ENCODE results near the gene RELL1.
"Not testable (repeated sequence)": the region's sequence is repeated elsewhere in the genome, so short reads cannot be mapped to it uniquely, and the experiment has no call there.

Gene RELL1

DNA sequence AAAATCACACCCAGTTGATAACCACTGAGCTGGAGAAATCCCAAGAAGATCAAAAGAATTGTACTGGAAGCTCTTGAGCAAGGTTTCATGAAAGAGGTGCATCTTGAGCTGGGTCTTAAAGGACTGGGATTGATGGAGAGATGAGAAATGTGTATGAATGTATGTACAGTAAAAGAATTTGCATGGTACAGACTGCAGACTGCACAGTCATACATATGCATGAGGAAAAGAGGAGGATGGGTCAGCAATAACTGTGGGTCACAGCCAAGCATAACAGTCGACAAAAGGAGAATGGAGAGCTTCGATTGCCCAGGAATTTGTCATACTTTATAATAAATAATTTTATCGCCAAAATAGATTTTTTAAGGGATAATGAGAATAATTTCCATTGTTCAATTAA lies 4.8 kb upstream of the RELL1 start:
- no peak for DNase-seq

DNA sequence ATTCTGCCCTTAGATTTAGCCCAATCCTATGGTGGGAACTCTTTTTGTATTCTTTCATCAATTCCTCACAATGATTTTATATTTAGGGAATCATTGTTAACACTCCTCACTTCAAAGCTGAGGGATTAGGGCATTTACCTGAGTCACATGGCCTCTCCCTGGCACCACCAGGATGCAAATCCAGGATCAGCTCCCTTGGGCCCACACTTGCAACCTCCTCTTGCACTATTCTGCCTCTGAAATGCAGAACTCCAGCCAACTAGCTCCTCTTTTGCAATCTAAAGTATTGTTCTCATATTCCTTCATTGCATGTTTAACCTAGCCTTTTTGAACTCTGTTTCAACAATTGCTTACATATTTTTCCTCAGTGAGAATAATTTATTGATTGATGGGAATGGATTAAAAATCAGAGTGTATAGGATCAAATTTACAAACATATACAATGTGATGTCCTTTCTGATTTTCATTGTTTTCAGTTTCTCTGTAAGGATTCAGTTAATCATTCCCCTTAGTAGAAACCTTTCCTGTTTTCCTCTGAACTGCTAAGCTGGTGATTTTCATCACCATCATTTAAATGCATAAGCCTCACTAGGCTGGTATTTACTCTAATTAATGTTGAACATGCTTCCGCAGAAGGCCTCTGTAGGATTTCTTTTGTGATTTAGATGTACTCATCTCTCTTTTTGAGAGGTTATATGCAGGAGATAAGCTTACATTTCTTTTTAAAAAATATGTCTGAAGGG lies 3.3 kb upstream of the RELL1 start:
- DNase-seq = no peak

DNA sequence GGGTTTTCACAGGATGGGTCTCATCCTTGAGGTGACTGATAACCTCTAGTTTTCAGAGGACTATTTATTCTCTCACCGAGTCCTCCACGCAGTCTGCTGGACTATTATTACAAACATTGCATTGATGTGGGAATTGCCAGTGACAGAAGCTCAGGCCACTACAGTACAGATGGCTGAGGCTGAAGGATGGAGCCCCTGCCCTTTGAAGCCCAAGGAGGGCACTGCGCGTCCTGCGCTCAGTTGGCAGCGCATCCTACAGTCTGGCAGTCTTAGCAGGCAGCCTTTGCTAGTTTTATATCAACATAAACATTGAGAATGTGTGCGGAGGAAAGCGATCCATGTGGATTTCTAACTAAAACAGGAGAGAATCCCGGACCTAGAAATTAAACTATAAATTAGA lies 1.5 kb upstream of the RELL1 start:
- no peak for DNase-seq

DNA sequence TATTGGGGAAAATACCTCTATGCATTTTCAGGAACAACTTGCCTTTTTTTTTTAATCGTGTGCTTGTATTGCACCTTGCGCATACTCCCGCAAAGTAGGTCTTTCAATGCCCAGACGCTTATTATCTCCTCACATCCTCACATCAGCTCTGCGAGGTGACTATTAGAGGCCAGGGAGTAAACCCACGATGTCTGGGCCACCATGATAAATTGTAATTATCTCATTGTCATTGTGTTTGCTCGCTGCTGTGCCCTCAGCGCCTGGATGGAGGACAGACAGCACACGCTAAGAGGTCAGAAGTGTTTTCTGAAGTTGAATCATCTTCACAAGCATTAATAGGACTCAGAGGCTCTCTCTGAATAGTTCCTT lies 1.0 kb upstream of the RELL1 start:
- peak in 1 of 2 experiments; percentile 52 for DNase-seq

DNA sequence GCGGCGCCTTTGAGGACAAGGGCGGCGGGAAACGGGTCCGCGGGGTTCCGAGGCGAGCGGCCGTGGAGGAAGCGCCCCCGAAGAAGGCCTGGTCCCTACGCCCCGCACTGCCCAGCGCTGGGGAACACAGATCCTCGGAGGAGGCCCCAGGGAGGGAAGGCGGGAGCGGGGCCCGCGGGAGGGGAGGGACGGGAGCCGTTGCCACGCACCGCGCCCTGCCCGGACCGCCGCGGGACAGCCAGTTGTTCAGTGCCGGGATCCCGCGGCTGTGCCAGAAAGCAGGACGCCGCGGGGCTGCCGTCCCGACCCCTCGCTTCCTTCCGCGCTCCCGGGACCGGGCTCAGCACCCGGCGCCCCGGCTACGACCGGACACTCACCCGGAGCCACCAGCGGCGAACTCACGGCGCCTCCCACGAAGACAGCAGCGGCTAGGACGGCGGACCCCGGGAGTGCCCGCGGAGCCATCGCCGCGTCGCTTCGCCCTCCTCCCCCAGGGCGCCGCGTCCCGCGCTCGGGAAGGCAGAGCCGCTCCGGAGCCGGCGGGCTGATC lies 278 bp downstream of the RELL1 start:
- peak; percentile 38 to 49 for DNase-seq

DNA sequence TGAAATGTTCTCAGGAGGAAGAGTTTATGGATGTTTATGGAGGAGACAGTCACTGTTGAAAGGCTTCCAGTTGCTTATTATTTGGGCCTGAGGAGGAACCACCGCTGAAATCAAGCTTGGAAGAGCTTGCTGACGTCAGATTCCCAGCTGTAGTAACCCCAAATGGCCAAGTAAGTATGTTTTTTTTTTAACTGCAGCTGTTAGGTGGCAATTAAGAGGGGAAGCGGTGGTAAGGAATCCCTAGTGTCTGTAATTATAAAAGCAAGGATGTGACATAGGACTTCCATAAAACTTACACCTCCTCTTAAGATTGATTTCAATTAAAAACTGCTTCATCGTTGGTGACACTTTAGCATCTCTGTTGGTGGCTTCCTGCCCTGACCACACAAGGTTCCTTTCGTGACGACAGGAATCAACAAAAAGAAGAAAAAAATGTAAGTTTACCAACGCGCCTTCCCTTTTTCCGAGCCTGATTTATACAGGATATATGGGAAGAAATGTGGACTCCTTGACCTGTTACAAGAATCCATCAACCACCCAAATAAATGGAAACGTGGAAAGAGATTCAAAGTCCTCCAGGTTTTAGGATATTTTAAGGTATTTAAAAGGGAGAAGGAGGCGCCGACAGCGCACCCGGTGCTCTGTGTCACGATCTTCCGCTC lies 884 bp downstream of the RELL1 start:
- peak in 1 of 2 experiments; percentile 49 for DNase-seq

DNA sequence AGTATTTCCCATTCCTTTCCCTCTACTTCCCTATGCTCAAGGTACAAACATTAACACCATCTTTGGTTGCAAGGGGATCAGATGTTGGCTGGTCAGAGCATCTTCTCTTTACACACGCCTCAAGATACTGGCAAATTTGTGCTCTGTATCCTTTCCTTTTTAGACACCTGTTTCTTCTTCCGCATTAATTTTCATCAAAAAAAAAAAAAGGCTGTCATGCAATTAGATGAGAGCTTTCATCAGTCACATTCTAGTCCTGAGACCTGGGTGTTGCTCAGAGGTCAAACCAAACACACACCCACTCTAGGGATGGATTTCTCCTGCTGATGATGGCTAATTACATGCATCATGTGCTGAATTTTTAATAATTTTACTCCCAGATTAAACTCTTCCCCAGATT lies 2.0 kb downstream of the RELL1 start:
- no peak for DNase-seq

DNA sequence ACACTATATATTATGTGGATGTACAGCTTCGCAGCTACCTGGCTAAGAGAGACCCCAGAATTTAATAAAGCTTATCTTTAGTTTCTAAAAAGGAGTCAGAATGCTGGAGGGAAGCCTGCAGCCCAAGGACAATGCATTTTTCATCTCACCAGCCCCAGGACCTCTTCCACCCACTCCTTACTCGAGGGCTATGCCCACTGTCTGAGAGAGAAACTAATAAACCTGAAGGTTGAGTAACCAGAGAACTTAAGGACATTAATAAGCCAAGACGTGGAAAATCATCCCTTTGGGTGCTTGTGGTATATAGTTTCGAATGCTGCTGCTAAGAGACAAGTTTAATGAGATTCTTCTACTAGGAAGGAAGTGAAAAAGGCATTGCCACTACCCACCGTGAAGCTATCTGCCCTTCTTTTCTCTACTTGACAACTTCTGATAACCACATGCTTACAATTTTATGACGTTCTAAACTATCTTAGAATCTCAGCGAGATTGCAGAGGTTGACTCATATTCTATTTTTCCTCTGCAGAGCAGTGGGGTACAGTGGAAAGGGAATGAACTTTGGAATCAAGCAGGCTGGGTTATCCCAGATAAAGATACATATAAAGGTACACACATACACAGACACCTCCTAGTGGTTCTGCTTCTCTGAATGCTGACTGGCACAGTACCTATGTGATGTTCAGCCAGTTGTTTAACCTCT lies 3.3 kb downstream of the RELL1 start:
- no peak for DNase-seq

DNA sequence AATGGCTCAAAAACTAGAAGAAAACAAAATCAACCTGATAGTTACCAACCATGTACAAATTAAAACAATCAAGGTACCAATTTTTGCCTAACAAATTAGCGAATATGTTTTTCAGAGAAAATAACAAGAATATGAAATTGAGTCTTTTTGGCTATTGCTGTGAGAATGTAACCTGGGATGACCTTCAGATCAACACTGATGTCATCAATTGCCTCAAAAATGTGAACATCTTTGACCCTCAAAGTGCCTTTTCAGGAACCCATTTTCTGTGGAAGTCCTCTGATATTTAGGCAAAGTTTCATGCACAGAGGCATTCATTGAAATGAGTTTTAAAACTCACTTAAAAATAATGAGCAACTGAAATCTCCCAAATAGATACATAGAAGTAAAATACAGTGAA lies 6.1 kb downstream of the RELL1 start:
- no peak for DNase-seq

DNA sequence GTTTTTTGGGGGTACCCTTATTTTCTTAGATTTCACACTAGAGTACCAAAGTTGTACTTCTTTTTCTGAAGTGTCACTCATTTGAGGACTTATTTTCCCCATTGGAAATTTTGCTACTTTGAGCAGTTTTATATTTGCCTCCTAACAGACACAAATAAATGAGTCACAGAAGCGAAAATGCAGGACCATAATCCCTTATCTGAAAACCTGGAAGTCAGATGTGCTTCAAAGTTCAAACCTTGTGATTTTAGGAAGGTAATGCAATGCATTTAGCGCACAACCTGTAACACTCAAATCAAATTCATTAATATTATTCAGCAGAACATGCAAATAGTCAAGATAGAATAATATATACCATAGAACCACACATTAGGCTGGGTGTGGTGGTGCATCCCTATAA lies 6.9 kb downstream of the RELL1 start:
- no peak for DNase-seq

DNA sequence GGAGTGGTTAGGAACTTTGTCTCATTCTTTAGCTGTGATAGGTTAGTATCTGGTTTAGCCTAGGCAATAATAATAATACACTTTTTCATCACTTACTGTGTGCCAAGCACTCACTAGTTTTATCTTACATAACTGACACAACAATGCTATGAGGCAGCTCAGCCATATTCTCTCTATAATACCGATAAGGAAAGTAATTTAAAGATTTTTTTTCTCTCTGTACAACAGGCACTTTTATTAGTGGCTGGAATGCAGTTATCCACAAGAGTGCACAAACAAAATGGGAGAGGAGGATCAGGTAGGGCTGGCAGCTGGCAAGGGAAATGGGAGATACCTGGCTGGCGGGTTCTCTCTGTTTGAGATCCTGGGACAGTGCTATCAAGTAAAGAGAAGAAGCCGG lies 7.6 kb downstream of the RELL1 start:
- DNase-seq = no peak

DNA sequence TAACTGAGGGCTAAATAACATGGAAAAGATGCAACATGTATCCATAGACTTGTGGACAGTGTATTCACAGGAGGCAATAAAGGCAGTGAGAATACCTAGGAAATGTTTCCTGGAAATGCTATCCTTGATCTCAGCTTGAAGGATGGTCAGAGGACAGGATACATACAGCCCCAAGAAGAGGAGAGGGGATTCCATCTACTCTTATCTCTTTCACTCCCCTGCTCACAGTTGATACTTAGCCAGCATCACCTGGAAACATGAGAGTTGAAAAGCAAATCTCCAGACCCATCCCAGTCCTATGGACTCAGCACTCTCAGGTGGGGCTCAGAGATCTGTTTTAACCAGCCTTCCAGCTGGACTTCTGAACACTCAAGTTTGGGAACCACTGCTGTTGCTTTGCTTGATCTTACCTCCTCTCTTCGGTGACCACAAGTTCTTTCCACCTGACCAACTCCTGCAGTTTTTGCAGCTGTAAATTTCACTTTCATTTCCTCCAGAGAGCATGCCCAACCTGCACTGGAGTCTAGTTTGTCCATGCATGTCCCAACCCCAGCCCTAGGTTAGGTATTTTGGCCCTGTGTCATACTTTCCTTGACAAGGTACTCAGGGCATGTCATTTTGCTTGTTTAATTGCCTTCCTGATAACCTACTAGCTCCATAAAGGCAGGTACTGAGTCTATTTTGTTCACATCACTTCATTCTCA lies 10.4 kb downstream of the RELL1 start:
- DNase-seq = no peak

DNA sequence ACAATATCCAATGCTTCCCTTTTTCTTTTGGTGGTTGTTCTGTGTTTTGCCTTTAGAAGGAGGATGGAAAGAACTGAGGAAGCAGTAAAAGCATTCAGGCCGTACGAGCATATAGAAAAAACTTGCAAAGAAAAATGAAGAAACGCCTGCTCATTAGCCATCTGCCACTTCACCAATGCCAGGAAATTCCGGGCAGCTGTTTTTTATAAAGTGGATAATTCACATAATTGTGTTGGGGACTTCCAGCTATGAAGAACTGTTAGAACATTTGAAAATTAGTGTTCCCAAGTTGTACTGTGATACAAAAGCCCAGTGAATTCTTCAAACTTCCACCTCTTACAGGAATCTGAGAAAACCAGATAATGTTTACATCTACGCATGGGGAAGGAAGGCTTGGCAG lies 11.7 kb downstream of the RELL1 start:
- no peak for DNase-seq

DNA sequence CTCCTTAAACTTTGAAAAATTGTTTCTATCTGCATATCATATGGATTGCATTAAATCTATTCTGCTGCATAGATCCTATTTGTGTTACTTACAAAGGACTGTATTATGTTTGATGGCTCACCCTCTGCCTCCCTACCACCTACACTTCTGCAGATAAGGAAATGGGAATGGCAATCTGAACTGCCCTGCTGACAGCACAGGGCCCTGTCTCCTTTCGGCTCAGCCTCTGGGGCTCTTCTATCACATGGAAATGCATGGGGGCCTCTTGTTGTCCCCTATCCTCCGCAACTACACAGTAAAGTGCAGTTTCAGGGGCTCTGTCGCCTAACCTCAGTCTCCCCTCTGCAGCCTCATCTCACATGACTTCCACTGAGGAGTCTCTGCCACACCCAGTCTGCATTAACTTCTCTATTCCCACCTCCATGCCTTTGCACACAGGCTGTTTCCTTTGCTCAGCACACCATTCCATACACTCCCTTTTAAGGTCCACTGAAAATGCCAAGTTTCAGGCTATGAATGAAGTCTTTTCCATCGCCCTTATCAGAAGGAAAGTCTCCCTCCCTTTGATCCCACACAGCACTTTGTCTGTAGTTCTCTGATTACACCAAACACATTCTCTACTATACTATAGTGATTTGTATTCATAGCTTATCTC lies 12.5 kb downstream of the RELL1 start:
- no peak for DNase-seq

DNA sequence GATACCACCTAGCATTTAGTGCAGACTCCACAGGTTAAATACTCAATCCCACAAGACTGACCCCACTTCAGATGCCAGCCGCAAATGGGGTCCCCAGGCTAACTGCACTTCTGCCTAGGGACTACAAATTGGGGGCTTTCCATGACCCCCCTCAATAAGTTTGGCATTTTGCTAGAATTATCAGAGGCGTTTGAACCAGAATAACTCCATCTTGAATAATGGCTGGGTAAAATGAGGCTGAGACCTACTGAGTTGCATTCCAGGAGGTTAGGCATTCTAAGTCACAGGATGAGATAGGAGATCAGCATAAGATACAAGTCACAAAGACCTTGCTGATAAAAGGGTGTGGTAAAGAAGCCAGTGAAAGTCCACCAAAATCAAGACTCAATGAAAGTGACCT lies 15.1 kb downstream of the RELL1 start:
- no peak for DNase-seq

DNA sequence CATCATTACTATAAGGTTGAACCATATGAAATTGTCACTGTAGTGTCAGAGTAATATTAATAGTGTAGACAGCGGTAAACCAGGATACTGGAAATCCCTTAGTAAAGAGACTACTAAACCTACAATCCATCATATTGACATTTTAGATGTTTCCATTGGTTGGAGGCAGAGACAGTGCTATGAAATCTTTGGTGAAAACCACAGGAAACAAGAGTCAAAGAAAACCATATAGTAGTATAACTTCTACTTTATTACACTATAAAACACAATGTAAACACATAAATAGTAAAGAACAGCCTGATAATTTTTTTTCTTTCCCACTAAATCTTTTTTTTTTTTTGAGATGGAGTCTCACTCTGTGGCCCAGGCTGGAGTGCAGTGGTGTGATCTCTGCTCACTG lies 15.9 kb downstream of the RELL1 start:
- no peak for DNase-seq

DNA sequence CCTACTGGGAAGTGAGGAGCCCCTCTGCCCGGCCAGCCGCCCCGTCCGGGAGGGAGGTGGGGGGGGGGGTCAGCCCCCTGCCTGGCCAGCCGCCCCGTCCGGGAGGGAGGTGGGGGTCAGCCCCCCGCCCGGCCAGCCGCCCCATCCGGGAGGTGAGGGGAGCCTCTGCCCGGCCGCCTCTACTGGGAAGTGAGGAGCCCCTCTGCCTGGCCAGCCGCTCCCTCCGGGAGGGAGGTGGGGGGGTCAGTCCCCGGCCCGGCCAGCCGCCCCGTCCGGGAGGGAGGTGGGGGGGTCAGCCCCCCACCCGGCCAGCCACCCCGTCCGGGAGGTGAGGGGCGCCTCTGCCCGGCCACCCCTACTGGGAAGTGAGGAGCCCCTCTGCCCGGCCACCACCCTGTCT lies 17.1 kb downstream of the RELL1 start:
- not testable (repeated sequence) for DNase-seq

DNA sequence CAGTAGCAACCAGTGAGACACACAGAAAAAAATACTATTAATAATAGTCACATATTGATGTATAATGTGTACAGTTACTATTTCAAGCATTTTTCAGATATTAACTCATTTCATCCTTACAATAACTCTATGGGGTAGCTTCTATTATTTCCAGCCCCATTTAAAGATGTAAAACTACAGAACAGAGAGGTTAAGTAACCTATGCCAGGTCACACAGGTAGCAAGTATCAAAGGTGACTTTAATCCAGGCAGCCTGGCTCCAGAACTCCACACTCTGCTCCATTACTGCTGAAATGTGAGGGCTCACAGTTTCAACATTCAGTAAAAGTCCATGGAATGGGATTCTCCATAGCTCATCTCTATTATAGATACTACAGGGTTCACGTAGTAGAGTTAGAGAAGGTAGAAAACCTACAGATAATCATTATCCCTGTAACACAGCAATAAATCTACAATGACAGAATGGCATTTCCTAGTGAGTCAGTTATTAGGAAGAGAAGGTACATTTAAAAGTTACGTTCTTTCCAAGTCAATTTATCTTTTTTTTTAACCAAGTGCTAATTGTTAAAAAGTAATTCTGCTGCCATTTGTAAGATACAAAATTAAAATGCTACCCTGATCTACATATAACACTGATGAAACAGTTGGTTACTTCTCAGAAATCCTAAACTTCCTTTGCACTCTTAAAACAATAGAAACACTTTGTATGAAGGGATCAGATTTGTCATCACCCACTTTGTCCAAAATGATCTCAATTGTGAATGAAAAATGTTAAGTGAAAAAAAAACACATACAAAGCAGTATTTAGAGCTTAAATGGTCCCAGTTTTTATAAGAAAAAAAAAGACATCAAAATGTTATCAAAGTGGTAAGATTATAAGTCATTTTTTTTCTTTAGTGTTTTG lies 18.7 kb downstream of the RELL1 start:
- DNase-seq = no peak

DNA sequence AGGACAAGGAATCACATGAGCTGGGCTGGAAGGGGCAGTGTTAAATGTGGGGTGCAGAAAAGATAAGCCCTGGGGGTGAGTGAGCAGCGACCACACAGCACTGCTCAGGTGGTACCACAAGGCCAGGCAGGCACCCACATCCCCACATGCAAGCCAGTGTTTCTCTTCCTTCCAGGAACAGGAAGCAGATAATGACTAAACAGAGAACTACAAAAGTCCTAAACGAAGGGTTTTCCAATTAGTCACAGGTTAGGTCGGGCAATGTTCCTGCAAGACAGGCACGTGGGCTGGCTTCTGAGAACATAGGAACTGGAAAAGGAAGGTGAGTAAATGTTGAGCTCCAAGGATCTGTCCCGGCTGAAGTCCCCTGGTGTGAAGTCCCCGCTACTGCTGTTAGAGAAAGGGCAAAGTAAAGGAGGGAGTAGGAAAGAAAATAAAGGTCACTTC lies 19.5 kb downstream of the RELL1 start:
- DNase-seq = no peak

DNA sequence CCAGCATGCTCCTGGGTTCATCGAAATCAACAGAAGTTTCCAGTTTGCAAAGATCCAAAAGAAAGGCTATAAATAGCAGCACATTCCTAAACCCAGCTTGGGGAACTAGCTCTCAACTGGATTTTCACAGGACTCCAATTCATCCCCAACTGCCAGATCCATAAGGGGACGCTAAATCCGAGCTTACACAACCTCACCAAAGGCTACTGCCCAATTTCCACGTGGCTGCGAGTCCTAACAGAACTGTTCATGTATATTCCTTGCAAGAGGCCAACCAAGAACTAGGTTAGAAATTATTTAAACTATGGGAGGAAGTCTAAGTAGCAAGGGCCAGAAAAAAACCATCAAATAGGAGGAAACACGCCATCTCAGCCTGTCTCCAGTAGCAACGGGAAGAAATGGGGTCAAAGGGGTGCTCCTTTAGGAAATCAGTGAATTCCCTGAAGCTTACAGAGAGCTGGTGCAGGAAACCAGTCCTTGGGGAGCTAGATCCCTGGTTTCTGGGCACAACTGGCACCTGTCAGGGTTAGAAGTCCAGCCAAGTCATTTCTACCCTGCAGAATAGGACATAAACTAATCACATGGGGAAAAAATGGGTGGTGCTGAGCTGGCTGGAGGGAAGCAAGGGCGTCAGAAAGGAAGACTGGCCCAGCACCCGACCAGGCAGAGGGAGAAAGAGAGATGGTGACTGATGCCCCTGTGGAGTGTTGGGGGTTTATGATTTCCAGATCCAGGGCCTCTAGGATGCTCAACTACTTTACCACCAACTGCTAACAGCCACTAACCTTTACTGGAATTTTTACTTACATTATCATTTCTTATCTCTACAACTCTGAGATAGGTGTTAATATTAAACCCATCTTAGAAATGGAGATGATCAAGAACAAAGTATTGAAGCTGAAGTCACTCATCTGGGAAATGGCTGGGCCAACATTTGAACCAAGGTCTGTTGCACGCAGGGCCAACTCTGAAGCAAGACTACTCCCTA lies 20.5 kb downstream of the RELL1 start:
- no peak for DNase-seq

All from NCI-H187 (cell line).